Raji (cell line): Measurements from ENCODE around the gene CREBL2.

ENCODE experiments used
- POLR2A ChIP-seq: IDR thresholded peaks from 2 replicates; pipeline ENCODE4 v1.6.1; 2011; ENCODE audit warnings: low read depth, low read length, control low read depth; ENCODE audit not compliant: insufficient read depth

CREBL2 gene

DNA sequence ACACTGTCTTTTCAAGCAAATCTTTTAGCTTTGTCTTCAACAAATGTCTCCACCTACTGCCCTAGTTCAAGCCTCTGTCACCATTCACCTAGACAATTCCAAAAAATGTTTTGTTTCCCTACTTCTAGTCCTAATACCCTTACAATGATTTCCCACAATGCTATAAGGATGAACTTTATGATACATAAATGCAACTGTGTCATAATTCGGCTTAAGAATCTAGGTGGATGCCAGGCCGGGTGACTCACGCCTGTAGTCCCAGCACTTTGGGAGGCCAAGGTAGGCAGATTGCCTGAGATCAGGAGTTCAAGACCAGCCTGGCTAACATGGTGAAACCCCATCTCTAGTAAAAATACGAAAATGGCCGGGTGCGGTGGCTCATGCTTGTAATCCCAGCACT is 20.7 kb upstream of the CREBL2 start:
- TF ChIP-seq POLR2A, result no peak

- TF ChIP-seq POLR2A, result no peak
Observed at GRCh38 chr12:12592930-12593329, 18.7 kb upstream of the CREBL2 start.

DNA sequence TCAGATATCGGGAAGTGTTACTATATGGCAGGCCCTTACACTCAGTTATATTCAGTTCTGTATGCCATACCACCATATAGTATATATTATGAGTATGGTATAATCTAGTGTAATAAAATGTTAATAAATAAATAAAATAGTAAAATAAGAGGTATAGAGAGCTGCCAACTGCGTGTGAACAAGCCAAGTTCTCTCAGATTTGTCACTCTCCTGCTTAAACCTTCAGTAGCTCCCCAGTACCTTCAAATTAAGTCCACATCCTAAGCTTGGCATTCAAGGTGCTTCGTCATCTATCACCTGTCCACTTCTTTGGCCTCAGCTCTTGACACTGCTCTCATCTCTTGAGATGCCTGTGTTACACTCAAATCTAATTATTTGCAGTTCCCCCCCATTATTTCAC is 12.8 kb upstream of the CREBL2 start:
- no peak for TF ChIP-seq POLR2A

GRCh38 chr12:12599750-12600643 is 11.7 kb upstream of the CREBL2 start:
- TF ChIP-seq POLR2A, result no peak

DNA sequence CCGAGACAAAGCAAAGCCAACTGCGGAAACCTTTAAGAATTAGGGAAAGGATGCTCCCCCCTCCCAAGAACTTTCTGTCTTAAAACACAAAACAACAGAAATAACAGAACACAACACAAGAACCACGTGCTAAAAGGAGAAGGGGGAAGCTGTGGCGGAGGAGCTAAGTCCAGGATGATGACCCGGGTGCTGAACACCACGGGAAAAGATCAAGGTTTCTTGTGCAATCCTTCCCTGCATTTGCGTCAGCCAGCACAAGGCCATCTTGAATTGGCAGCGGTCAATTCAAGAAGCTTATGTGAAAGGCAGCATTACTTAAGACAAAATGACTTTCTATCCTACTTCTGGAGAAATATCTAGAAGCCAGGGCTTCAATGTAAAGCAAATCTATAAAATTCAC is 11.0 kb upstream of the CREBL2 start:
- no peak for TF ChIP-seq POLR2A

- TF ChIP-seq POLR2A, result no peak
Observed at GRCh38 chr12:12604740-12605139, 6.9 kb upstream of the CREBL2 start.

GRCh38 chr12:12606781-12607589 is 4.7 kb upstream of the CREBL2 start:
- TF ChIP-seq POLR2A, result no peak

- no peak for TF ChIP-seq POLR2A
Observed at GRCh38 chr12:12608557-12608957, 3.1 kb upstream of the CREBL2 start.

DNA sequence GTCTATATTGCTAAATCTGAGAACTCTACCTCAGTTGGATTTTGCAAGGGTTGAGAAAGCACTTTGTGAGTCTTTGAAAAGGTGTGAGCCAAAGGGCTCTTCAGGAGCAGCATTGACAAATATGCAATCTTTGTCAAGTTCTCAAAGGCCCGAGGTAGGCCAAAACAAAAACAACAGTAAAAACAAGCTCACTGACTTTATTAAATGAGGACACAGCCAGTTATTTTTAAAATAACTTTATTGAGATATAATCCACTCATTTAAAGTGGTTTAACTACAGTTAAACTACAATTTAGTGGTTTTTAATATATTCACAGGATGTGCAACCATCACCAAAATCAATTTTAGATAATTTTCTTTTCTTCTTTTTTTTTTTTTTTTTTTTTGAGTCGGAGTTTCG is 2.0 kb upstream of the CREBL2 start:
- TF ChIP-seq POLR2A, result no peak

DNA sequence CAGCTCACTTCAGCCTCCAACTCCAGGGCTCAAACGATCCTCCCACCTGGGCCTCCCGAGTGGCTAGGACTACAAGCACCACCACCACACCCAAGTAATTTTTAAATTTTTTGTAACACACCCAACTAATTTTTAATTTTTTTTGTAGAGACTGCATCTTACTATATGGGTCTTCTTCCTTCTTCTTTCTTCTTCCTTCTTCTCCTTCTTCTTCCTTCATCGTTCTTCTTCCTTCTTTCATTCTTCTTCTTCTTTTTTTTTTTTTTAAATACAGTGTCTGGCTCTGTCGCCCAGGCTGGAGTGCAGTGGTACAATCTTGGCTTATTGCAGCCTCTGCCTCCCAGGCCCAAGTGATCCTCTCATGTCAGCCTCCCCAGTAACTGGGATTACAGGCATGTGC is 965 bp upstream of the CREBL2 start:
- TF ChIP-seq POLR2A, result no peak

- no peak for TF ChIP-seq POLR2A
Observed at GRCh38 chr12:12612358-12612757, 682 bp downstream of the CREBL2 start.

DNA sequence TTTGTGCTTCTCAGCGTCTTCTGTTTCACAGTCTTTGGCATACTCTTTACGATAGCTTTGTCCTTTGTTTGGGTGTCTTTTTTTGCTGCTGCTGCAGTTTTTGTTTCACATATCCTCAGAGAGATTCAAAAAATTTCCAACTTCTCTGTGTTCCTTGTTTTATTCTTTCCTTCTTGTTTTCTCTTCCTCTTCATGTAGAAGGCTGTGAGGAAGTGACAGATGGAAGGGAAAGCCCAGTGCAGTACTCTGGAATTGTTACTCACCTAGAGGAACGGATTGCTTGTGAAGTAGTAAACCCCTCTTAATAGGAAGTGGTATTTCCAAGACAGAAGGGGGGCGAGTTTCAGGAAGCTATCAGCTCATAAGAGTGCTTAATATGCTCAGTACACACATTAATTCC is 1.7 kb downstream of the CREBL2 start:
- TF ChIP-seq POLR2A, result no peak

- TF ChIP-seq POLR2A, result no peak
Observed at GRCh38 chr12:12614342-12614741, 2.7 kb downstream of the CREBL2 start.

GRCh38 chr12:12616512-12617310 is 5.0 kb downstream of the CREBL2 start:
- no peak for TF ChIP-seq POLR2A

GRCh38 chr12:12620730-12621315 is 9.1 kb downstream of the CREBL2 start:
- TF ChIP-seq POLR2A, result no peak
